H1 (cell line): ENCODE measurements around the gene PITPNC1. TPM values are rescaled to one million over a fixed set of nuclear protein-coding genes. Genes with fewer than 3 reads are reported as not detected.

Experiments used
- CTCF ChIA-PET: fragments of 300-600 bp; sonication (Branson Sonifier 250); formaldehyde crosslinking; loops from one replicate; lab custom pipeline; 2021; ENCODE audit not compliant: partially characterized antibody; lab: Charles Lee
- POLR2A ChIA-PET: fragments of 300-600 bp; sonication (Branson Sonifier 250); formaldehyde crosslinking; loops from one replicate; lab custom pipeline; 2021; ENCODE audit warnings: inconsistent platforms; ENCODE audit not compliant: partially characterized antibody; lab: Charles Lee
- DNase-seq, 2 experiments: peaks; one replicate each; pipeline versions ENCODE4 v3.0.0 to v3.0.0-alpha.2; 2010 to 2022; ENCODE audit warnings: low spot score in 2 of 2, low read depth in 1 of 2, mixed read lengths in 1 of 2
- FAIRE-seq: peaks from 2 replicates; lab custom pipeline; 2011; peaks lifted over from hg19 to GRCh38; lab: Jason Lieb, UNC
- H2AFZ ChIP-seq: 2 replicates; pipeline ENCODE4 v1.8.1; 2012; ENCODE audit warnings: low read length, inconsistent platforms
- H2AK5ac ChIP-seq: 2 replicates; pipeline ENCODE4 v1.6.1; 2013; ENCODE audit warnings: low read depth, low read length
- H2BK120ac ChIP-seq: replicated peaks from 2 replicates; pipeline ENCODE3; 2013; ENCODE audit warnings: low read depth, low read length, inconsistent platforms
- H2BK12ac ChIP-seq: 2 replicates; pipeline ENCODE4 v1.6.1; 2013; ENCODE audit warnings: low read depth, low read length
- H2BK15ac ChIP-seq: 2 replicates; pipeline ENCODE4 v1.6.1; 2013; ENCODE audit warnings: low read length
- H2BK20ac ChIP-seq: 2 replicates; pipeline ENCODE4 v1.6.1; 2013; ENCODE audit warnings: low read length
- H2BK5ac ChIP-seq: 2 replicates; pipeline ENCODE4 v1.6.1; 2013; ENCODE audit warnings: low read depth, low read length
- H3K14ac ChIP-seq: 2 replicates; pipeline ENCODE4 v1.6.1; 2013; ENCODE audit warnings: inconsistent platforms; ENCODE audit not compliant: insufficient read length
- H3K18ac ChIP-seq: 2 replicates; pipeline ENCODE4 v1.6.1; 2013; ENCODE audit warnings: low read length; ENCODE audit errors: extremely low read depth
- H3K23ac ChIP-seq: 2 replicates; pipeline ENCODE4 v1.6.1; 2013; ENCODE audit warnings: inconsistent platforms; ENCODE audit not compliant: insufficient read length
- H3K23me2 ChIP-seq: 2 replicates; pipeline ENCODE4 v1.6.1; 2013; ENCODE audit warnings: low read depth, low read length
- H3K27ac ChIP-seq: 2 replicates; pipeline ENCODE4 v1.6.1; 2011; ENCODE audit warnings: low read depth, low read length, inconsistent platforms
- H3K27me3 ChIP-seq, 4 experiments: replicated peaks in 1 of 4; 1 replicate in 1 of 4; 2 replicates in 3 of 4; pipeline versions ENCODE4 v1.6.1 to v1.8.1; 2011 to 2013; ENCODE audit warnings: low read length in 3 of 4, mild to moderate bottlenecking in 3 of 4, inconsistent platforms in 2 of 4, mixed read lengths in 2 of 4, moderate library complexity in 1 of 4; ENCODE audit not compliant: control insufficient read depth in 3 of 4, insufficient read depth in 3 of 4; ENCODE audit errors: extremely low read depth in 1 of 4
- H3K36me3 ChIP-seq, 4 experiments: 2 replicates each; pipeline versions ENCODE4 v1.6.1 to v1.8.1; 2011 to 2013; ENCODE audit warnings: mild to moderate bottlenecking in 4 of 4, low read length in 3 of 4, moderate library complexity in 2 of 4, control low read depth in 1 of 4, inconsistent platforms in 1 of 4; ENCODE audit not compliant: insufficient read depth in 4 of 4, control insufficient read depth in 2 of 4
- H3K4ac ChIP-seq: replicated peaks from 2 replicates; pipeline ENCODE3; 2013; ENCODE audit warnings: low read length, low read depth, mixed read lengths, inconsistent platforms; ENCODE audit not compliant: insufficient read length
- H3K4me1 ChIP-seq, 4 experiments: replicated peaks in 1 of 4; 1 replicate in 1 of 4; 2 replicates in 3 of 4; pipeline versions ENCODE4 v1.6.1 to v1.8.1; 2011 to 2013; ENCODE audit warnings: low read length in 3 of 4, inconsistent platforms in 2 of 4, mixed read lengths in 1 of 4; ENCODE audit not compliant: insufficient read depth in 4 of 4, control insufficient read depth in 3 of 4
- H3K4me2 ChIP-seq, 2 experiments: 2 replicates each; pipeline versions ENCODE4 v1.6.1 to v1.8.1; 2011 to 2013; ENCODE audit warnings: low read depth in 2 of 2, low read length in 2 of 2, control low read depth in 1 of 2, inconsistent platforms in 1 of 2, mild to moderate bottlenecking in 1 of 2; ENCODE audit not compliant: insufficient read depth in 1 of 2
- H3K4me3 ChIP-seq, 4 experiments: fragments of 200-600, 300-600 bp in 1 of 4; sonication (generic), shearing (Covaris generic), sonication (Bioruptor Twin) in 1 of 4; 2 replicates each; pipeline versions ENCODE4 v1.5.1 to v1.8.1; 2011 to 2016; ENCODE audit warnings: low read length in 4 of 4, low read depth in 3 of 4, control low read depth in 2 of 4, inconsistent platforms in 2 of 4, mild to moderate bottlenecking in 2 of 4, mixed read lengths in 1 of 4, moderate library complexity in 1 of 4; ENCODE audit not compliant: insufficient read depth in 2 of 4; ENCODE audit errors: extremely low read depth in 1 of 4
- H3K56ac ChIP-seq: replicated peaks from 2 replicates; pipeline ENCODE3; 2013; ENCODE audit warnings: low read depth, mild to moderate bottlenecking, mixed read lengths, low read length, inconsistent platforms; ENCODE audit not compliant: insufficient read length
- H3K79me1 ChIP-seq: 2 replicates; pipeline ENCODE4 v1.6.1; 2013; ENCODE audit warnings: low read depth, low read length, control low read depth
- H3K79me2 ChIP-seq, 2 experiments: 2 replicates each; pipeline versions ENCODE4 v1.6.1 to v1.8.1; 2012 to 2013; ENCODE audit warnings: low read length in 2 of 2, mild to moderate bottlenecking in 2 of 2, inconsistent platforms in 1 of 2; ENCODE audit not compliant: insufficient read depth in 2 of 2, control insufficient read depth in 1 of 2
- H3K9ac ChIP-seq, 4 experiments: replicated peaks in 1 of 4; 1 replicate in 1 of 4; 2 replicates in 3 of 4; pipeline versions ENCODE4 v1.6.1 to v1.8.1; 2011 to 2013; ENCODE audit warnings: low read depth in 3 of 4, low read length in 3 of 4, control low read depth in 2 of 4, mild to moderate bottlenecking in 2 of 4, moderate library complexity in 2 of 4, inconsistent platforms in 1 of 4; ENCODE audit errors: extremely low read depth in 1 of 4
- H3K9me3 ChIP-seq, 2 experiments: 2 replicates each; pipeline versions ENCODE4 v1.6.1 to v1.8.1; 2012 to 2013; ENCODE audit warnings: mild to moderate bottlenecking in 2 of 2, moderate library complexity in 2 of 2, control low read depth in 1 of 2, inconsistent platforms in 1 of 2, low read depth in 1 of 2, low read length in 1 of 2, mixed read lengths in 1 of 2; ENCODE audit not compliant: insufficient read depth in 2 of 2
- H4K20me1 ChIP-seq, 2 experiments: replicated peaks in 1 of 2; 2 replicates each; pipeline versions ENCODE3 to v1.8.1; 2011 to 2013; ENCODE audit warnings: inconsistent platforms in 2 of 2, low read length in 2 of 2, mild to moderate bottlenecking in 1 of 2; ENCODE audit not compliant: insufficient read depth in 2 of 2, control insufficient read depth in 1 of 2
- H4K5ac ChIP-seq: 2 replicates; pipeline ENCODE4 v1.6.1; 2013; ENCODE audit warnings: low read length, low read depth, mixed read lengths, inconsistent platforms; ENCODE audit not compliant: insufficient read length
- H4K8ac ChIP-seq: 2 replicates; pipeline ENCODE4 v1.8.0; 2013; ENCODE audit warnings: mild to moderate bottlenecking, moderate library complexity, low read length, inconsistent platforms; ENCODE audit not compliant: insufficient read depth; ENCODE audit errors: extremely low read depth
- H4K91ac ChIP-seq: replicated peaks from 2 replicates; pipeline ENCODE3; 2013; ENCODE audit warnings: low read length, mixed read lengths, inconsistent platforms; ENCODE audit not compliant: insufficient read length
- ATF2 ChIP-seq: IDR thresholded peaks from 2 replicates; pipeline ENCODE4 v1.6.1; 2012; ENCODE audit warnings: low read length, inconsistent platforms
- BACH1 ChIP-seq: IDR thresholded peaks from 2 replicates; pipeline ENCODE4 v1.6.1; 2012; ENCODE audit warnings: low read length, improper control_type of control experiment
- CHD1 ChIP-seq: IDR thresholded peaks from 2 replicates; pipeline ENCODE4 v1.6.1; 2012; ENCODE audit warnings: low read depth, low read length, improper control_type of control experiment
- CHD2 ChIP-seq: IDR thresholded peaks from 2 replicates; pipeline ENCODE4 v1.6.1; 2012; ENCODE audit warnings: low read length, improper control_type of control experiment
- GTF2F1 ChIP-seq: IDR thresholded peaks from 2 replicates; pipeline ENCODE4 v1.6.1; 2012; ENCODE audit warnings: low read depth, low read length, improper control_type of control experiment, borderline replicate concordance
- KDM1A ChIP-seq: fragments of 200-600, 300-600 bp; sonication (generic); IDR thresholded peaks from 2 replicates; pipeline ENCODE4 v1.7.1; 2016; ENCODE audit warnings: mild to moderate bottlenecking, low read length, borderline replicate concordance
- POLR2A ChIP-seq, 2 experiments: IDR thresholded peaks; 1 replicate in 1 of 2; 2 replicates in 1 of 2; pipeline ENCODE4 v1.6.1; 2011; ENCODE audit warnings: low read depth in 2 of 2, low read length in 2 of 2, mild to moderate bottlenecking in 2 of 2; ENCODE audit errors: control extremely low read depth in 1 of 2
- POLR2AphosphoS5 ChIP-seq: IDR thresholded peaks from 2 replicates; pipeline ENCODE4 v1.6.1; 2011; ENCODE audit warnings: low read depth, low read length
- SRF ChIP-seq: IDR thresholded peaks from 2 replicates; pipeline ENCODE4 v1.6.1; 2011; ENCODE audit warnings: mild to moderate bottlenecking, low read depth, low read length, moderate library complexity
- TAF1 ChIP-seq: IDR thresholded peaks from 2 replicates; pipeline ENCODE4 v1.6.1; 2011; ENCODE audit warnings: mild to moderate bottlenecking, low read depth, low read length
- TBP ChIP-seq: IDR thresholded peaks from 2 replicates; pipeline ENCODE4 v1.6.1; 2011; ENCODE audit warnings: low read depth, low read length, improper control_type of control experiment
- TCF12 ChIP-seq: IDR thresholded peaks from 2 replicates; pipeline ENCODE4 v1.6.1; 2011; ENCODE audit warnings: low read depth, mild to moderate bottlenecking, low read length
- TEAD4 ChIP-seq: IDR thresholded peaks from 2 replicates; pipeline ENCODE4 v1.6.1; 2012; ENCODE audit warnings: low read depth, low read length, inconsistent platforms, mixed read lengths
- WGBS, 2 experiments: shearing (Covaris generic) in 1 of 2; methylation state at CpG; one replicate each; pipeline versions ENCODE4 v1.1.6 to v1.1.7; 2013 to 2015; ENCODE audit warnings: low lambda C conversion rate in 2 of 2, mixed read lengths in 2 of 2, inconsistent platforms in 1 of 2, low coverage in 1 of 2, missing lambda C conversion rate in 1 of 2; ENCODE audit not compliant: insufficient replicate concordance in 2 of 2, insufficient coverage in 1 of 2, insufficient read length in 1 of 2; ENCODE audit errors: extremely low coverage in 1 of 2, missing lambda C conversion rate in 1 of 2; 5-methylcytosine and 5-hydroxymethylcytosine counted together
- polyA plus RNA-seq, 7 experiments: library from polyadenylated mRNA; depleted of rRNA in 3 of 7; stranded (reverse) in 5 of 7; unstranded in 2 of 7; fragments of >200 nt in 5 of 7; fragments of 200-250 nt in 2 of 7; gene quantifications; 1 replicate in 5 of 7; 2 replicates in 1 of 7; 4 replicates in 1 of 7; pipeline versions ENCODE4 v1.2.1 to v1.2.3, GENCODE V29; 2011 to 2013; ENCODE audit warnings: missing spikeins in 2 of 7, mixed read lengths in 2 of 7
- total RNA-seq: library from RNA; stranded (reverse); fragmentation: NEBNext Ultra II Directional; extraction: Animal tissue kit (Norgen Biotek cat#: 25700); gene quantifications from 2 replicates; pipeline ENCODE4 v1.2.1, GENCODE V29; 2021

The PITPNC1 gene
- total and polyA plus RNA-seq, 2 of the 8 experiments (the other 6 are each of a cell fraction or from before 2014, with no cell fraction given), result 17.6 to 54.7 TPM

DNA sequence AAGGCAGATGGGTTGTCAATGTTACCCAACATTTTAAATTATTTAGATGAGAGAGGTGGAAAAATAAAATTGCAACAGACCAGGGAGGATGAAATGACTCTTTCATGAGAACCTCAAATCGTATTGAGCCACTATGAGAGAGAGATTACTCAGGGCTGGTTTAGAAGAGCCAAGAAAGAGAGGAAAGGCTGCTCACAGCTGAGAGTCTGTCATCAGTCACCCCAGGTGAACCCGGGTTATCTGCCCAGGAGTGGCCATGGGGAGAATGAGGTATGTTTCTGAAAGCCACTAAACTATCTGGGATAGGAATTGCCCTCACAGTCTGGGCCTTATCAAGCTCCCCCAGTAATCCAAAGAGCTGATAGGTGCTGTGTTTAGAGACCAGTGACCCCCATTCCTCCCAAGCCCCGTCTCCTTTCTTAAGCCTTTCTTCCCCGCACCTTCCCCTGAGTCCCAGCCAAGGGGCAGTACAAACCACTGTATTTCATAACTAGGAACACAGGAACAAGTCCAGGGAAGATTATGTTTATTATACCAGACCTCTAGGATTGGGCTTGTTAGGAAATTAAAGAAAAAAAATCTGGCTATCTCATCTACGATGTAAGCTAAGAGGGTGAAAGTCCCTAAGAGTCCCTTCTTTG, 181.8 kb downstream of the PITPNC1 start:
- H2BK15ac ChIP-seq, result no peak overlapping the region
- no peak overlapping the region for H2BK20ac ChIP-seq
- H3K4me2 ChIP-seq, result no peak overlapping the region
- no peak overlapping the region for H2AK5ac ChIP-seq
- H3K36me3 ChIP-seq, result no peaks in the 10 kb centered on the region; a peak in 1 of 8 replicates
- no peaks in the 10 kb centered on the region for H4K20me1 ChIP-seq
- H3K27ac ChIP-seq, result no peak overlapping the region
- no peak overlapping the region for H2BK5ac ChIP-seq
- H3K23me2 ChIP-seq, result peaks cover 3% of the 10 kb centered on the region; the same call in 1 of the 2 replicates
- ChIA-PET POLR2A (interaction anchor here (0.5 kb wide), 1 partner anchor 79 kb away, joined by 4 read pairs; no protein-coding TSS in a partner anchor), CTCF (interaction anchor here (0.6 to 3.5 kb wide), 24 partner anchors 9 to 777 kb away, joined by 3 to 28 read pairs (median 6); no protein-coding TSS in a partner anchor)
- H3K23ac ChIP-seq, result no peak overlapping the region
- H3K79me1 ChIP-seq, result no peaks in the 10 kb centered on the region
- no peak overlapping the region for H3K4ac ChIP-seq
- H4K5ac ChIP-seq, result no peak overlapping the region
- no peak overlapping the region for H3K9ac ChIP-seq
- no peak overlapping the region for H2BK120ac ChIP-seq
- H3K4me3 ChIP-seq, result no peak overlapping the region
- H3K9me3 ChIP-seq, result no peaks in the 10 kb centered on the region
- no peak overlapping the region for H2BK12ac ChIP-seq
- H3K14ac ChIP-seq, result no peak overlapping the region
- H3K4me1 ChIP-seq, result no peaks in the 10 kb centered on the region; a peak in 1 of 7 replicates
- DNase-seq (no peak), FAIRE-seq (no peak)
- no peak overlapping the region for H3K18ac ChIP-seq
- H3K79me2 ChIP-seq, result no peaks in the 10 kb centered on the region
- H4K91ac ChIP-seq, result no peak overlapping the region
- H4K8ac ChIP-seq, result no peak overlapping the region; the same call in 1 of the 2 replicates
- H2AFZ ChIP-seq, result no peak overlapping the region
- 90% methylated on average over 5 of the region's 5 CpGs; no CpG with 5 or more reads in 1 of the 2 experiments for WGBS, 2 experiments
- H3K56ac ChIP-seq, result no peak overlapping the region
- H3K27me3 ChIP-seq, result no peaks in the 10 kb centered on the region
- TF ChIP-seq CHD1, result no peak
- TF ChIP-seq TAF1, result no peak
- no peak for TF ChIP-seq KDM1A
- TF ChIP-seq POLR2AphosphoS5, result no peak
- TF ChIP-seq BACH1, result no peak
- TF ChIP-seq ATF2, result no peak
- no peak for TF ChIP-seq GTF2F1
- no peak for TF ChIP-seq TBP
- no peak for TF ChIP-seq POLR2A (IDR thresholded peaks at IDR 0.05; ENCODE audit: control extremely low read depth in 1 of 2, low read depth in 2 of 2, low read length in 2 of 2)
- no peak for TF ChIP-seq SRF
- no peak for TF ChIP-seq TEAD4
- TF ChIP-seq CHD2, result no peak
- TF ChIP-seq TCF12, result no peak
